Suprapubic skin (tissue), 4 donors: ENCODE measurements around the gene FCHO2.

Source experiments
- EP300 ChIP-seq: sonication (generic); formaldehyde crosslinking; IDR thresholded peaks from one replicate; pipeline ENCODE4 v1.6.1; 2017; ENCODE audit warnings: antibody characterized with exemption
- POLR2A ChIP-seq, 2 donors: fragments of 450-650 bp; IDR thresholded peaks; one replicate each; pipeline ENCODE4 v1.6.1; 2017; ENCODE audit warnings: antibody characterized with exemption in 2 of 2, mild to moderate bottlenecking in 2 of 2, moderate library complexity in 2 of 2
- POLR2AphosphoS5 ChIP-seq, 3 donors: sonication (generic); formaldehyde crosslinking; IDR thresholded peaks; one replicate each; pipeline ENCODE4 v1.6.1; 2017; ENCODE audit warnings: antibody characterized with exemption in 3 of 3
- TF ChIP-seq, protein P1 (sequence below), 2 donors: fragments of 200-600 bp in 1 of 2; fragments of 450-650 bp in 1 of 2; sonication (generic) in 1 of 2; IDR thresholded peaks; one replicate each; pipeline ENCODE4 v1.5.1; 2016 to 2019; ENCODE audit warnings: antibody characterized with exemption in 2 of 2, mild to moderate bottlenecking in 1 of 2, moderate library complexity in 1 of 2

- TF ChIP-seq POLR2A (IDR thresholded peaks at IDR 0.05) (no peak), POLR2AphosphoS5 (IDR thresholded peaks at IDR 0.05) (no peak), EP300 (no peak)
- TF ChIP-seq, protein P1, sequence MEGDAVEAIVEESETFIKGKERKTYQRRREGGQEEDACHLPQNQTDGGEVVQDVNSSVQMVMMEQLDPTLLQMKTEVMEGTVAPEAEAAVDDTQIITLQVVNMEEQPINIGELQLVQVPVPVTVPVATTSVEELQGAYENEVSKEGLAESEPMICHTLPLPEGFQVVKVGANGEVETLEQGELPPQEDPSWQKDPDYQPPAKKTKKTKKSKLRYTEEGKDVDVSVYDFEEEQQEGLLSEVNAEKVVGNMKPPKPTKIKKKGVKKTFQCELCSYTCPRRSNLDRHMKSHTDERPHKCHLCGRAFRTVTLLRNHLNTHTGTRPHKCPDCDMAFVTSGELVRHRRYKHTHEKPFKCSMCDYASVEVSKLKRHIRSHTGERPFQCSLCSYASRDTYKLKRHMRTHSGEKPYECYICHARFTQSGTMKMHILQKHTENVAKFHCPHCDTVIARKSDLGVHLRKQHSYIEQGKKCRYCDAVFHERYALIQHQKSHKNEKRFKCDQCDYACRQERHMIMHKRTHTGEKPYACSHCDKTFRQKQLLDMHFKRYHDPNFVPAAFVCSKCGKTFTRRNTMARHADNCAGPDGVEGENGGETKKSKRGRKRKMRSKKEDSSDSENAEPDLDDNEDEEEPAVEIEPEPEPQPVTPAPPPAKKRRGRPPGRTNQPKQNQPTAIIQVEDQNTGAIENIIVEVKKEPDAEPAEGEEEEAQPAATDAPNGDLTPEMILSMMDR (IDR thresholded peaks at IDR 0.05) = no peak
Measured at GRCh38 chr5:72949481-72949880, 6.4 kb upstream of the FCHO2 start.
